ENCODE measurements around the gene HAT1.

DNA sequence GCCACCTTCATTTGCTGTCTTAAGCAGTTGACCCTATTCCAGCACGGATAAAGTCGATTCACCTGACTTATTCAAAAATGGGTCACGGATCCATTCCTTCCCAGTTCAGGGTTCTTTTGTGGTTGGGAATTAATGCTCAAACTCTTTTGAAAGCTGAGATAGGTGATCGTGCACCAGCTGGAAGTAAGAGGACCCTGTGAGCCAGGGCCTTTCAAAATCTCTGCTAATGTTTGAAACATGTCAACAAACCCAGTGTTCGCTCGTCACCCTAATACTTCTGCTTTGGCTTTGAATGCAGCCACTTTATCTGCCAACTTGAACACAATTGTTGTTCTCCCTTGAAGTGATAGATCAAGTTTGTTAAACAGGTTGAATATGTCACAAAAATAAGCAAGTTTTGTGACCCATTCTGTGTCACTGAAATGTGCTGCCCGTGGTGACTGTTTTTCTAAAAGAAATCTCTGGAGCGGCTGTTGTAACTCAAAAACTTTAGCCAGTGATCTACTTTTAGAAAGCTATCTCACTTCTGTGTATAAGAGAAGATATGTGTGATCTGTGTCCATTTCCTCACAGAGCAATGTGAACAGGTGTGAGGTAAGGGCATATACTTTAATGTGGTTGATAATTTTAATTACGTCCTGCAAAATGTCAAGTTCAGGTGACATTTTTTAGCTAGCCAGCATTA is 16.9 kb downstream of the HAT1 start:
- no peak for TF ChIP-seq POLR2A (IDR thresholded peaks at IDR 0.05)
- TF ChIP-seq, protein P1, sequence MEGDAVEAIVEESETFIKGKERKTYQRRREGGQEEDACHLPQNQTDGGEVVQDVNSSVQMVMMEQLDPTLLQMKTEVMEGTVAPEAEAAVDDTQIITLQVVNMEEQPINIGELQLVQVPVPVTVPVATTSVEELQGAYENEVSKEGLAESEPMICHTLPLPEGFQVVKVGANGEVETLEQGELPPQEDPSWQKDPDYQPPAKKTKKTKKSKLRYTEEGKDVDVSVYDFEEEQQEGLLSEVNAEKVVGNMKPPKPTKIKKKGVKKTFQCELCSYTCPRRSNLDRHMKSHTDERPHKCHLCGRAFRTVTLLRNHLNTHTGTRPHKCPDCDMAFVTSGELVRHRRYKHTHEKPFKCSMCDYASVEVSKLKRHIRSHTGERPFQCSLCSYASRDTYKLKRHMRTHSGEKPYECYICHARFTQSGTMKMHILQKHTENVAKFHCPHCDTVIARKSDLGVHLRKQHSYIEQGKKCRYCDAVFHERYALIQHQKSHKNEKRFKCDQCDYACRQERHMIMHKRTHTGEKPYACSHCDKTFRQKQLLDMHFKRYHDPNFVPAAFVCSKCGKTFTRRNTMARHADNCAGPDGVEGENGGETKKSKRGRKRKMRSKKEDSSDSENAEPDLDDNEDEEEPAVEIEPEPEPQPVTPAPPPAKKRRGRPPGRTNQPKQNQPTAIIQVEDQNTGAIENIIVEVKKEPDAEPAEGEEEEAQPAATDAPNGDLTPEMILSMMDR (IDR thresholded peaks at IDR 0.05) = no peak
- TF ChIP-seq EP300 (IDR thresholded peaks at IDR 0.05) = no peak

Data from ovary (tissue), 3 donors.